Liver (tissue), 9 donors: ENCODE results near the gene ATG4A. TPM values are rescaled to one million over a fixed set of nuclear protein-coding genes. Genes with fewer than 3 reads are reported as not detected.

ENCODE experiments used
- DNase-seq: peaks from one replicate; pipeline ENCODE4 v3.0.0-alpha.2; 2017; ENCODE audit warnings: low spot score
- H3K27ac ChIP-seq, 2 donors: one replicate each; pipeline ENCODE4 v1.7.0; 2013; ENCODE audit warnings: inconsistent platforms in 2 of 2, low read length in 2 of 2, control low read depth in 1 of 2, low read depth in 1 of 2, mild to moderate bottlenecking in 1 of 2
- H3K27me3 ChIP-seq, 4 donors: one replicate each; pipeline versions ENCODE4 v1.6.1 to v1.7.0; 2013; ENCODE audit warnings: low read length in 3 of 4, inconsistent platforms in 1 of 4, mild to moderate bottlenecking in 1 of 4, moderate library complexity in 1 of 4; ENCODE audit not compliant: control insufficient read depth in 4 of 4, insufficient read depth in 4 of 4
- H3K36me3 ChIP-seq, 4 donors: one replicate each; pipeline versions ENCODE4 v1.6.1 to v1.7.0; 2013; ENCODE audit warnings: low read length in 3 of 4, mild to moderate bottlenecking in 3 of 4, low read depth in 1 of 4, moderate library complexity in 1 of 4; ENCODE audit not compliant: control insufficient read depth in 4 of 4, insufficient read depth in 3 of 4
- H3K4me1 ChIP-seq, 4 donors: one replicate each; pipeline versions ENCODE4 v1.6.1 to v1.7.0; 2013; ENCODE audit warnings: low read length in 3 of 4, mild to moderate bottlenecking in 3 of 4, moderate library complexity in 1 of 4; ENCODE audit not compliant: control insufficient read depth in 4 of 4, insufficient read depth in 4 of 4
- H3K4me3 ChIP-seq, 3 donors: one replicate each; pipeline versions ENCODE4 v1.6.1 to v1.7.0; 2013; ENCODE audit warnings: low read length in 3 of 3, control low read depth in 1 of 3, low read depth in 1 of 3, mild to moderate bottlenecking in 1 of 3
- H3K9ac ChIP-seq, 2 donors: one replicate each; pipeline ENCODE4 v1.7.0; 2013; ENCODE audit warnings: low read length in 2 of 2, mild to moderate bottlenecking in 2 of 2, moderate library complexity in 2 of 2, control low read depth in 1 of 2, low read depth in 1 of 2
- H3K9me3 ChIP-seq, 4 donors: one replicate each; pipeline versions ENCODE4 v1.6.1 to v1.7.0; 2013; ENCODE audit warnings: low read length in 3 of 4; ENCODE audit not compliant: control insufficient read depth in 4 of 4
- ATF3 ChIP-seq: IDR thresholded peaks from 2 replicates; pipeline ENCODE4 v1.6.1; 2016; ENCODE audit warnings: antibody characterized with exemption
- CTCF ChIP-seq: fragments of 150-350 bp; IDR thresholded peaks from 2 replicates; pipeline ENCODE4 v1.5.1; 2017; ENCODE audit warnings: improper control_type of control experiment, low read depth, low read length; ENCODE audit not compliant: missing input control
- EGR1 ChIP-seq, 2 donors: IDR thresholded peaks; 2 replicates each; pipeline ENCODE4 v1.6.1; 2016 to 2018; ENCODE audit warnings: antibody characterized with exemption in 2 of 2, low read depth in 2 of 2
- FOXA1 ChIP-seq: IDR thresholded peaks from 2 replicates; pipeline ENCODE4 v1.6.1; 2016; ENCODE audit warnings: antibody characterized with exemption
- FOXA2 ChIP-seq: IDR thresholded peaks from 2 replicates; pipeline ENCODE4 v1.6.1; 2016; ENCODE audit warnings: antibody characterized with exemption
- GABPA ChIP-seq, 2 donors: IDR thresholded peaks in 1 of 2; conservative IDR thresholded peaks in 1 of 2; 2 replicates each; pipeline ENCODE4 v1.6.1; 2016; ENCODE audit warnings: antibody characterized with exemption in 2 of 2, mild to moderate bottlenecking in 1 of 2, moderate library complexity in 1 of 2
- HNF4A ChIP-seq, 2 donors: conservative IDR thresholded peaks; 2 replicates each; pipeline ENCODE4 v1.6.1; 2016; ENCODE audit warnings: antibody characterized with exemption in 2 of 2, mild to moderate bottlenecking in 2 of 2
- MAX ChIP-seq: IDR thresholded peaks from 2 replicates; pipeline ENCODE4 v1.6.1; 2016; ENCODE audit warnings: antibody characterized with exemption
- RAD21 ChIP-seq, 2 donors: IDR thresholded peaks; 2 replicates each; pipeline ENCODE4 v1.6.1; 2016; ENCODE audit warnings: antibody characterized with exemption in 2 of 2, mild to moderate bottlenecking in 2 of 2
- REST ChIP-seq: IDR thresholded peaks from 2 replicates; pipeline ENCODE4 v1.6.1; 2016; ENCODE audit warnings: antibody characterized with exemption, mild to moderate bottlenecking
- RXRA ChIP-seq, 2 donors: IDR thresholded peaks; 2 replicates each; pipeline ENCODE4 v1.6.1; 2017 to 2018; ENCODE audit warnings: antibody characterized with exemption in 2 of 2, mild to moderate bottlenecking in 1 of 2
- SP1 ChIP-seq: IDR thresholded peaks from 2 replicates; pipeline ENCODE4 v1.6.1; 2018; ENCODE audit warnings: antibody characterized with exemption, mild to moderate bottlenecking
- TAF1 ChIP-seq: conservative IDR thresholded peaks from 2 replicates; pipeline ENCODE4 v1.6.1; 2016; ENCODE audit warnings: antibody characterized with exemption, mild to moderate bottlenecking
- ZBTB33 ChIP-seq: IDR thresholded peaks from 2 replicates; pipeline ENCODE4 v1.6.1; 2016; ENCODE audit warnings: antibody characterized with exemption
- WGBS: extraction: QIAGEN DNeasy Blood & Tissue Kit; methylation state at CpG from one replicate; pipeline ENCODE4 v1.1.7; 2013; 5-methylcytosine and 5-hydroxymethylcytosine counted together
- polyA plus RNA-seq, 2 donors: library from polyadenylated mRNA; stranded (reverse) in 1 of 2; unstranded in 1 of 2; fragments of 200-250 nt in 1 of 2; fragments of >200 nt in 1 of 2; fragmentation: Nextera tagmentation in 1 of 2; extraction: Ambion mirVana in 1 of 2; gene quantifications; one replicate each; pipeline versions ENCODE4 v1.2.1 to v1.2.3, GENCODE V29; 2013 to 2015
- total RNA-seq, 2 donors: library from RNA; depleted of rRNA; stranded (reverse); fragments of >200 nt; gene quantifications; one replicate each; pipeline ENCODE4 v1.2.3, GENCODE V29; 2014
- donor health status: healthy.
- donor health status: healthy.
- donor health status: healthy.
- donor health status: healthy.
- donor health status: healthy.

The ATG4A gene
- total and polyA plus RNA-seq, 4 donors = 11.7 to 19.8 (median 16.6) TPM

GRCh38 chrX:108105473-108105872 lies 13.9 kb downstream of the ATG4A start:
- Histone ChIP-seq H3K4me1 (peaks cover 0 to 1% (median 0%) of the 10 kb centered on the region in 4 donors), H3K27ac (no peak overlapping the region), H3K27me3 (no peaks in the 10 kb centered on the region), H3K36me3 (no peaks in the 10 kb centered on the region), H3K9me3 (no peaks in the 10 kb centered on the region), H3K9ac (no peak overlapping the region), H3K4me3 (no peak overlapping the region)
- no peak for TF ChIP-seq RXRA (IDR thresholded peaks at IDR 0.05)
- no peak for TF ChIP-seq FOXA1
- TF ChIP-seq TAF1 = no peak
- no peak for TF ChIP-seq HNF4A (conservative IDR thresholded peaks at IDR 0.05)
- no peak for TF ChIP-seq EGR1 (IDR thresholded peaks at IDR 0.05; ENCODE audit: low read depth in 2 of 2)
- no peak for TF ChIP-seq REST
- no peak for TF ChIP-seq ZBTB33
- TF ChIP-seq FOXA2 = no peak
- DNase-seq = no peak

GRCh38 chrX:108114541-108114940 lies 23.0 kb downstream of the ATG4A start:
- no peak overlapping the region for H3K4me3 ChIP-seq
- H3K27ac ChIP-seq = no peak overlapping the region
- no peaks in the 10 kb centered on the region for H3K27me3 ChIP-seq
- no peaks in the 10 kb centered on the region for H3K4me1 ChIP-seq
- no peak overlapping the region for H3K9ac ChIP-seq
- no peaks in the 10 kb centered on the region for H3K36me3 ChIP-seq
- TF ChIP-seq MAX (no peak), SP1 (no peak)
- no peak for DNase-seq
- H3K9me3 ChIP-seq = no peaks in the 10 kb centered on the region

GRCh38 chrX:108117988-108118387 lies 26.4 kb downstream of the ATG4A start:
- Histone ChIP-seq H3K27ac (no peak overlapping the region), H3K27me3 (no peaks in the 10 kb centered on the region), H3K9ac (no peak overlapping the region), H3K4me1 (no peaks in the 10 kb centered on the region), H3K4me3 (no peak overlapping the region), H3K9me3 (no peaks in the 10 kb centered on the region), H3K36me3 (no peaks in the 10 kb centered on the region)
- no peak for TF ChIP-seq TAF1
- TF ChIP-seq CTCF = no peak
- TF ChIP-seq RAD21 (IDR thresholded peaks at IDR 0.05) = no peak
- TF ChIP-seq EGR1 (IDR thresholded peaks at IDR 0.05; ENCODE audit: low read depth in 2 of 2) = no peak
- TF ChIP-seq GABPA (IDR thresholded peaks at IDR 0.05 in 1 of 2, conservative IDR thresholded peaks at IDR 0.05 in 1 of 2) = no peak
- no peak for TF ChIP-seq ATF3
- no peak for TF ChIP-seq FOXA2
- no peak for TF ChIP-seq ZBTB33
- WGBS = 90% methylated on average over 3 of the region's 3 CpGs
- no peak for DNase-seq
